ENCODE results near the gene MYO16.

MYO16 gene

GRCh38 chr13:108922108-108922507 is 292.7 kb downstream of the MYO16 start:
- no peak overlapping the region for H3K4me3 Mint-ChIP-seq
- H3K27me3 Mint-ChIP-seq (ENCODE audit: low read depth), result no peaks in the 10 kb centered on the region
- H3K9me3 Mint-ChIP-seq, result no peaks in the 10 kb centered on the region
- H3K27ac Mint-ChIP-seq, result no peak overlapping the region
- H3K36me3 Mint-ChIP-seq (ENCODE audit: low read depth), result no peaks in the 10 kb centered on the region
- peaks cover 2% of the 10 kb centered on the region for H3K4me1 Mint-ChIP-seq (ENCODE audit: low read depth)

DNA sequence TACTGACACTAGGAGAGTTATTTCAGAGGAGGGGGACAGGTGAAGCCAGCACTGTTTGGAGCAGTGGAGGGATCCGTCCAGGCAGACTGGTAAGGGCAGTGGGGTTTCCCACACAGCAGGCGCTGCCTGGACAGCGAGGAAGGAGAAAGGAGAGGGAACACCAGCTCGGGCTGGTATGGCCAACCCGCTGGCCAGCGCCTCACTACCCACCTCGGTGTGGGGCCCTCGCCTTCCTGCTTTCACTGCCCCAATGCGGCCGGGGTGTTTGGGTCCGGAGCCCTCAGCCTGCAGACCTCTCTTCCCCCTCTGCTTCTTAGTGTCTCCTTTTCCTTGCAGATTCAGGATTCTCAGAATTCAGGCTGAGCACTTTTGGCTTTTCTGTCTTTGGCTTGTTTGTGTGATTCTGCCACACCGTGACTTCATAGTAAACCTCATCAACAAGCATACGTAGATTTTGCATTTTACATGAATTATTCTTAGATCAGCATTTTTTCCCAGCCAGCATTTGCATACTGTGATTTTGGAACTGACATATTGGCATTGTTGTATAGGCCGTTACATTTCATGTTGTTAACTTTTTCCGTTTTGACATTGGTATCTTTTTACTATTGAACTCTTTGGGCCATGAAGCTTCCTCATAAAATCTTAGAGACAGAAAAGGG is 294.1 kb downstream of the MYO16 start:
- Mint-ChIP-seq H3K36me3 (ENCODE audit: low read depth) (no peaks in the 10 kb centered on the region), H3K4me1 (ENCODE audit: low read depth) (peaks cover 2% of the 10 kb centered on the region), H3K27ac (no peak overlapping the region), H3K4me3 (no peak overlapping the region), H3K9me3 (no peaks in the 10 kb centered on the region), H3K27me3 (ENCODE audit: low read depth) (no peaks in the 10 kb centered on the region)

DNA sequence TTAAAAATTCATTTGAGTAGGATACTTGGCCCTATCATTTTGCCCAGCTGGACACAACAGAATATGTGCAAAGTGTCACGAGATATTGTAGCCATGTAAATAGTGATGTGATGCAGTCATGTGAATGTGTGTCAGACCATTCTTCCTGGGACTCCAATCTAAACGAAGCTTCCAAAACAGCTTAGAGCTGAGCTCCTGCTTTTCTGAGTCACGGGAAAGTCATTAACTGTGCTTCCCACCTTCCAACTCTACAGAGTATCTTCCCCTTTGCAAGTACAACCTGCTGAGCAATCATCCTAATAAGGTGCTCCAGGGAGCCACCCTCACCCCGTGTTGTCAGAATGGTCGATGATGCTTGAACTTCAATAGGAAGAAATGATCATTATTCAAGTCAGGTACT is 294.7 kb downstream of the MYO16 start:
- H3K4me1 Mint-ChIP-seq (ENCODE audit: low read depth), result peaks cover 2% of the 10 kb centered on the region
- H3K27ac Mint-ChIP-seq, result no peak overlapping the region
- H3K9me3 Mint-ChIP-seq, result no peaks in the 10 kb centered on the region

DNA sequence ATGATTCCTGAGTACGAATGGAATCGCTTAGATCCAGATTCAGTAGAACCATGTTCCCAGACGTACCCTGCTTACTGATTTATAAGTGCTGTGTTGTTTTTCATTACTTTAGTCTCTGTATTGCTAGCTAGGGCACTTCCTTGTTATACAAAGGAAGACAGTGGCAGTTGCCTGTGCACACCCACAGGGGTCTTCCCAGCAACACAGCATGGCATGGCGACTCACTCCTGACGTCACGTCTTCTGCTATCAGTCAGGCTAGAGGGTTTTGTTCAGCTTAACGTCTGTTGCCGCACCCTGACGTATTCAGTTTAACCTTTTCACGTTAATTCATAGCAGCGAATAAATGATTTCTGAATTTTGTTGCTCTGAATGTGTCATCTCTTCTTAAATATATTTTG is 295.1 kb downstream of the MYO16 start:
- Mint-ChIP-seq H3K9me3 (no peaks in the 10 kb centered on the region), H3K4me3 (no peak overlapping the region), H3K36me3 (ENCODE audit: low read depth) (no peaks in the 10 kb centered on the region), H3K4me1 (ENCODE audit: low read depth) (peaks cover 2% of the 10 kb centered on the region), H3K27me3 (ENCODE audit: low read depth) (peaks cover 3% of the 10 kb centered on the region), H3K27ac (no peak overlapping the region)

More for the DNA sequence above, 294.7 kb downstream of the MYO16 start:
- Mint-ChIP-seq H3K36me3 (ENCODE audit: low read depth) (no peaks in the 10 kb centered on the region), H3K27me3 (ENCODE audit: low read depth) (no peaks in the 10 kb centered on the region), H3K4me3 (no peak overlapping the region)

DNA sequence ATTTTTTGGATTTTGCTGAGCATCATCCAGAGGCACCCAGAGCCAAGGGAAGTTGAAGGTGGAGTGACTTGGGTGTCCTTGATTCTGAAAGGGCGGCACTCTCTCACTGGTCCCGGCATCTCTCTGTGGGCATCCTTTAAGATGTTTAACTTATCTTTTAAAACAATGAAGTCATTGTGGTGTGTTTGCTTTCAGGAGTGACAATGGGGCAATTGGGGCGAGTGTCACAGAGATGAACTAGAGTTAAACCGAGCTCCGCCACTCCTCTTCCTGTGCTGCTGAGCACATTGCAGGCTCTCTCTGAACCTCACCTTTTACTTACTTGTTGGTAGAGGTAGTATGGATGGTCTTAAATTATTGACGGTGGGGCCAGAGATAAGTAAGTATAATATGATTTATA is 295.7 kb downstream of the MYO16 start:
- H3K4me3 Mint-ChIP-seq, result no peak overlapping the region
- peaks cover 6% of the 10 kb centered on the region for H3K27me3 Mint-ChIP-seq (ENCODE audit: low read depth)
- no peak overlapping the region for H3K27ac Mint-ChIP-seq
- no peaks in the 10 kb centered on the region for H3K9me3 Mint-ChIP-seq
- H3K4me1 Mint-ChIP-seq (ENCODE audit: low read depth), result peaks cover 2% of the 10 kb centered on the region
- H3K36me3 Mint-ChIP-seq (ENCODE audit: low read depth), result no peaks in the 10 kb centered on the region

DNA sequence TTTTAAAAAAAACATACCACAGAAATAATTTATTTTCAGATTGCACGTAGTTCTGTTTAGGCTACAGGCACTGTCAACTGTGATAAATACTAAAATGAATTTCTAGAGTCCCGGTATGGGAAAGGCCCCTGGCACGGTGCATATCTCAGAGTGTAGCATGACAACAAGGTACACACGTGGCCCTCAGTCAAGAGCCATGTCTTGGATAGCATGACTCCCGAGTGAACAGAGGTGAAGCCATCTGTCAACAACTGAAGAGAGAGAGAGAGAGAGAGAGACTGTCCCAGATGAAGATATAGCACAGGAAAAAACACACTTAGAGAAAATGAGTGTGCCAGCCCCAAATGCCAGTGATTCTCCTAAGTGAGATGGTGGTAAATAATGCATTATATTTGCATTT is 297.5 kb downstream of the MYO16 start:
- H3K36me3 Mint-ChIP-seq (ENCODE audit: low read depth), result no peaks in the 10 kb centered on the region
- H3K4me3 Mint-ChIP-seq, result no peak overlapping the region

GRCh38 chr13:108927615-108928014 is 298.2 kb downstream of the MYO16 start:
- no peak overlapping the region for H3K27ac Mint-ChIP-seq
- H3K4me3 Mint-ChIP-seq, result no peak overlapping the region
- no peaks in the 10 kb centered on the region for H3K4me1 Mint-ChIP-seq (ENCODE audit: low read depth)
- peaks cover 14% of the 10 kb centered on the region for H3K27me3 Mint-ChIP-seq (ENCODE audit: low read depth)
- H3K36me3 Mint-ChIP-seq (ENCODE audit: low read depth), result no peaks in the 10 kb centered on the region
- H3K9me3 Mint-ChIP-seq, result no peaks in the 10 kb centered on the region

More for the DNA sequence above, 297.5 kb downstream of the MYO16 start:
- H3K27ac Mint-ChIP-seq, result no peak overlapping the region
- H3K4me1 Mint-ChIP-seq (ENCODE audit: low read depth), result no peaks in the 10 kb centered on the region
- no peaks in the 10 kb centered on the region for H3K9me3 Mint-ChIP-seq
- peaks cover 12% of the 10 kb centered on the region for H3K27me3 Mint-ChIP-seq (ENCODE audit: low read depth)

GRCh38 chr13:108929532-108930206 is 300.3 kb downstream of the MYO16 start:
- no peaks in the 10 kb centered on the region for H3K9me3 Mint-ChIP-seq
- H3K4me3 Mint-ChIP-seq, result no peak overlapping the region
- peaks cover 14% of the 10 kb centered on the region for H3K27me3 Mint-ChIP-seq (ENCODE audit: low read depth)
- H3K4me1 Mint-ChIP-seq (ENCODE audit: low read depth), result no peaks in the 10 kb centered on the region
- H3K36me3 Mint-ChIP-seq (ENCODE audit: low read depth), result no peaks in the 10 kb centered on the region
- no peak overlapping the region for H3K27ac Mint-ChIP-seq

- Mint-ChIP-seq H3K27ac (no peak overlapping the region), H3K36me3 (ENCODE audit: low read depth) (no peaks in the 10 kb centered on the region)
Measured at GRCh38 chr13:108932196-108932595, 302.8 kb downstream of the MYO16 start.

GRCh38 chr13:108933061-108933460 is 303.6 kb downstream of the MYO16 start:
- peaks cover 22% of the 10 kb centered on the region for H3K27me3 Mint-ChIP-seq (ENCODE audit: low read depth)
- no peaks in the 10 kb centered on the region for H3K36me3 Mint-ChIP-seq (ENCODE audit: low read depth)
- no peaks in the 10 kb centered on the region for H3K4me1 Mint-ChIP-seq (ENCODE audit: low read depth)
- no peak overlapping the region for H3K4me3 Mint-ChIP-seq
- H3K27ac Mint-ChIP-seq, result no peak overlapping the region
- H3K9me3 Mint-ChIP-seq, result peaks cover 3% of the 10 kb centered on the region

More at GRCh38 chr13:108932196-108932595, 302.8 kb downstream of the MYO16 start:
- H3K4me3 Mint-ChIP-seq, result no peak overlapping the region
- H3K4me1 Mint-ChIP-seq (ENCODE audit: low read depth), result no peaks in the 10 kb centered on the region
- no peaks in the 10 kb centered on the region for H3K9me3 Mint-ChIP-seq
- H3K27me3 Mint-ChIP-seq (ENCODE audit: low read depth), result peaks cover 22% of the 10 kb centered on the region

DNA sequence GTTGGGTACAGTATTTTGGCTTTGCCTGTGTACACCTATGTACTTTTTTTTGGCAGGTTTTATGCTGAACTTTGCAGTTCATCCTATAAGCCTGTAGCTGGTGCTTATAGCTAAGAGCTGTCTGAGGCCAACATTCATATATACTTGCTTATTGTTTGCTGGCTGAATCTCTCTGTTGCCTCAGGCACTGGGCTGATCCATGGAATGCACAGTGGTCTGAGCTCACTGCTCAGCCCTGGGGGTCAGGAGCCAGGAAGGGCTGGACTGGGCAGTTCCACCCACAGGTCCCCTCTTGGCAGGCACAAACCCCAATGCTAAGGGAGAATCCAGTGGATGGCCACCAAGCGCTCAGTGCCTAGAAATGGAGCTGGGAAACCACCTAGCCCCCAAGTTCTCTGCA is 308.7 kb downstream of the MYO16 start:
- Mint-ChIP-seq H3K4me3 (no peak overlapping the region), H3K36me3 (ENCODE audit: low read depth) (no peaks in the 10 kb centered on the region), H3K27me3 (ENCODE audit: low read depth) (peaks cover 8% of the 10 kb centered on the region), H3K27ac (no peak overlapping the region), H3K9me3 (peaks cover 3% of the 10 kb centered on the region), H3K4me1 (ENCODE audit: low read depth) (no peaks in the 10 kb centered on the region)

GRCh38 chr13:108940121-108940520 is 310.7 kb downstream of the MYO16 start:
- no peaks in the 10 kb centered on the region for H3K36me3 Mint-ChIP-seq (ENCODE audit: low read depth)
- H3K4me3 Mint-ChIP-seq, result no peak overlapping the region
- H3K27me3 Mint-ChIP-seq (ENCODE audit: low read depth), result peaks cover 8% of the 10 kb centered on the region
- peaks cover 3% of the 10 kb centered on the region for H3K9me3 Mint-ChIP-seq
- no peak overlapping the region for H3K27ac Mint-ChIP-seq
- no peaks in the 10 kb centered on the region for H3K4me1 Mint-ChIP-seq (ENCODE audit: low read depth)

DNA sequence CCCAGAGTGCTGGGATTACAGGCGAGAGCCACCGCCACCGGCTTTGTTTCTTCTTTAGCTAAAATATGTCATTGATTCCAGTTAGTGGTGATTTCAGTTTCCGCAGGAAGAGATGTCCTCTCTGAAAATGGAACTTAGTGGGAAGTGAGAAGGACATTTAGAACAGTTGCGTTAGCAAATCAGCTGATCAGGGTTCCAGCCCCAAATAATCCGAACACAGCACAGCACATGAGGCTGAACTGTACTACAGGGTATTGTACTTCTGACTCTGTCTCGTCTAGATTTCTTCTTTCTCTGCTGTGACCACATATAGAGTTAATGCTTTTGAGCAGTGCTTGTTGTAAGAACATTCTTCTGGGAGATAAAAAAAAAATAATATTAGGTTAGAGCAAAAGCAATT is 314.4 kb downstream of the MYO16 start:
- Mint-ChIP-seq H3K4me1 (ENCODE audit: low read depth) (no peaks in the 10 kb centered on the region), H3K36me3 (ENCODE audit: low read depth) (no peaks in the 10 kb centered on the region), H3K27ac (no peak overlapping the region), H3K4me3 (no peak overlapping the region), H3K27me3 (ENCODE audit: low read depth) (no peaks in the 10 kb centered on the region), H3K9me3 (no peaks in the 10 kb centered on the region)

DNA sequence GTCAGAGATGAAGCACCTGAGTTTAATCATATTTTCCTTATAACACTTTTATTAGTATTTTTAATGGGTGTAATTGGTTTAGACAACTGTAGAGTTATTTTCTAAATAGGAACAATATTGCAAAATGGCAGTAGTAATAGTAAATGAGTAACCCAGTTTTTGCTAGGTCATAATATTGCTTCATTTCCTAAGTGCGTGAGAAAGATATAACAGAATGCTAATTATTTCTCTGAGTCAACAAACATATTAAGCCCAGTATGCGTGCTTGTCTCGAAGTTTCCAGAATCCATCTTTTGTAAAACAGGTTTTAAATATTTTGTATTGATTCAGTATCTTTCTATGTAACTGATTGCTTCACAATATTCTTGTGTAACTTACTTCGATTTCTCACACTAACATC is 315.3 kb downstream of the MYO16 start:
- H3K9me3 Mint-ChIP-seq, result no peaks in the 10 kb centered on the region

GRCh38 chr13:108947551-108948030 is 318.2 kb downstream of the MYO16 start:
- no peaks in the 10 kb centered on the region for H3K36me3 Mint-ChIP-seq (ENCODE audit: low read depth)
- H3K27ac Mint-ChIP-seq, result no peak overlapping the region
- H3K4me1 Mint-ChIP-seq (ENCODE audit: low read depth), result no peaks in the 10 kb centered on the region
- H3K4me3 Mint-ChIP-seq, result no peak overlapping the region
- H3K27me3 Mint-ChIP-seq (ENCODE audit: low read depth), result no peaks in the 10 kb centered on the region
- no peaks in the 10 kb centered on the region for H3K9me3 Mint-ChIP-seq

More for the DNA sequence above, 315.3 kb downstream of the MYO16 start:
- Mint-ChIP-seq H3K27ac (no peak overlapping the region), H3K4me3 (no peak overlapping the region), H3K4me1 (ENCODE audit: low read depth) (no peaks in the 10 kb centered on the region), H3K36me3 (ENCODE audit: low read depth) (no peaks in the 10 kb centered on the region), H3K27me3 (ENCODE audit: low read depth) (no peaks in the 10 kb centered on the region)

All from T-helper 1 cell treated with Interleukin-12 subunit alpha and Interleukin-12 subunit beta and Interleukin-4 antibody, amounts not matched to agents 30 μg/mL and 1 μg/mL, for 36 hours (primary cell).